H1 (cell line): ENCODE data around the gene ADARB2. TPM values are rescaled to one million over a fixed set of nuclear protein-coding genes. Genes with fewer than 3 reads are reported as not detected.

Experiments
- CTCF ChIA-PET: fragments of 300-600 bp; sonication (Branson Sonifier 250); formaldehyde crosslinking; loops from one replicate; lab custom pipeline; 2021; ENCODE audit not compliant: partially characterized antibody; lab: Charles Lee
- POLR2A ChIA-PET: fragments of 300-600 bp; sonication (Branson Sonifier 250); formaldehyde crosslinking; loops from one replicate; lab custom pipeline; 2021; ENCODE audit warnings: inconsistent platforms; ENCODE audit not compliant: partially characterized antibody; lab: Charles Lee
- DNase-seq, 2 experiments: peaks; one replicate each; pipeline versions ENCODE4 v3.0.0 to v3.0.0-alpha.2; 2010 to 2022; ENCODE audit warnings: low spot score in 2 of 2, low read depth in 1 of 2, mixed read lengths in 1 of 2
- FAIRE-seq: peaks from 2 replicates; lab custom pipeline; 2011; peaks lifted over from hg19 to GRCh38; lab: Jason Lieb, UNC
- H2AFZ ChIP-seq: 2 replicates; pipeline ENCODE4 v1.8.1; 2012; ENCODE audit warnings: low read length, inconsistent platforms
- H2AK5ac ChIP-seq: 2 replicates; pipeline ENCODE4 v1.6.1; 2013; ENCODE audit warnings: low read depth, low read length
- H2BK120ac ChIP-seq: replicated peaks from 2 replicates; pipeline ENCODE3; 2013; ENCODE audit warnings: low read depth, low read length, inconsistent platforms
- H2BK12ac ChIP-seq: 2 replicates; pipeline ENCODE4 v1.6.1; 2013; ENCODE audit warnings: low read depth, low read length
- H2BK15ac ChIP-seq: 2 replicates; pipeline ENCODE4 v1.6.1; 2013; ENCODE audit warnings: low read length
- H2BK20ac ChIP-seq: 2 replicates; pipeline ENCODE4 v1.6.1; 2013; ENCODE audit warnings: low read length
- H2BK5ac ChIP-seq: 2 replicates; pipeline ENCODE4 v1.6.1; 2013; ENCODE audit warnings: low read depth, low read length
- H3K14ac ChIP-seq: 2 replicates; pipeline ENCODE4 v1.6.1; 2013; ENCODE audit warnings: inconsistent platforms; ENCODE audit not compliant: insufficient read length
- H3K18ac ChIP-seq: 2 replicates; pipeline ENCODE4 v1.6.1; 2013; ENCODE audit warnings: low read length; ENCODE audit errors: extremely low read depth
- H3K23ac ChIP-seq: 2 replicates; pipeline ENCODE4 v1.6.1; 2013; ENCODE audit warnings: inconsistent platforms; ENCODE audit not compliant: insufficient read length
- H3K23me2 ChIP-seq: 2 replicates; pipeline ENCODE4 v1.6.1; 2013; ENCODE audit warnings: low read depth, low read length
- H3K27ac ChIP-seq: 2 replicates; pipeline ENCODE4 v1.6.1; 2011; ENCODE audit warnings: low read depth, low read length, inconsistent platforms
- H3K27me3 ChIP-seq, 4 experiments: replicated peaks in 1 of 4; 1 replicate in 1 of 4; 2 replicates in 3 of 4; pipeline versions ENCODE4 v1.6.1 to v1.8.1; 2011 to 2013; ENCODE audit warnings: low read length in 3 of 4, mild to moderate bottlenecking in 3 of 4, inconsistent platforms in 2 of 4, mixed read lengths in 2 of 4, moderate library complexity in 1 of 4; ENCODE audit not compliant: control insufficient read depth in 3 of 4, insufficient read depth in 3 of 4; ENCODE audit errors: extremely low read depth in 1 of 4
- H3K36me3 ChIP-seq, 4 experiments: 2 replicates each; pipeline versions ENCODE4 v1.6.1 to v1.8.1; 2011 to 2013; ENCODE audit warnings: mild to moderate bottlenecking in 4 of 4, low read length in 3 of 4, moderate library complexity in 2 of 4, control low read depth in 1 of 4, inconsistent platforms in 1 of 4; ENCODE audit not compliant: insufficient read depth in 4 of 4, control insufficient read depth in 2 of 4
- H3K4ac ChIP-seq: replicated peaks from 2 replicates; pipeline ENCODE3; 2013; ENCODE audit warnings: low read length, low read depth, mixed read lengths, inconsistent platforms; ENCODE audit not compliant: insufficient read length
- H3K4me1 ChIP-seq, 4 experiments: replicated peaks in 1 of 4; 1 replicate in 1 of 4; 2 replicates in 3 of 4; pipeline versions ENCODE4 v1.6.1 to v1.8.1; 2011 to 2013; ENCODE audit warnings: low read length in 3 of 4, inconsistent platforms in 2 of 4, mixed read lengths in 1 of 4; ENCODE audit not compliant: insufficient read depth in 4 of 4, control insufficient read depth in 3 of 4
- H3K4me2 ChIP-seq, 2 experiments: 2 replicates each; pipeline versions ENCODE4 v1.6.1 to v1.8.1; 2011 to 2013; ENCODE audit warnings: low read depth in 2 of 2, low read length in 2 of 2, control low read depth in 1 of 2, inconsistent platforms in 1 of 2, mild to moderate bottlenecking in 1 of 2; ENCODE audit not compliant: insufficient read depth in 1 of 2
- H3K4me3 ChIP-seq, 4 experiments: fragments of 200-600, 300-600 bp in 1 of 4; sonication (generic), shearing (Covaris generic), sonication (Bioruptor Twin) in 1 of 4; 2 replicates each; pipeline versions ENCODE4 v1.5.1 to v1.8.1; 2011 to 2016; ENCODE audit warnings: low read length in 4 of 4, low read depth in 3 of 4, control low read depth in 2 of 4, inconsistent platforms in 2 of 4, mild to moderate bottlenecking in 2 of 4, mixed read lengths in 1 of 4, moderate library complexity in 1 of 4; ENCODE audit not compliant: insufficient read depth in 2 of 4; ENCODE audit errors: extremely low read depth in 1 of 4
- H3K56ac ChIP-seq: replicated peaks from 2 replicates; pipeline ENCODE3; 2013; ENCODE audit warnings: low read depth, mild to moderate bottlenecking, mixed read lengths, low read length, inconsistent platforms; ENCODE audit not compliant: insufficient read length
- H3K79me1 ChIP-seq: 2 replicates; pipeline ENCODE4 v1.6.1; 2013; ENCODE audit warnings: low read depth, low read length, control low read depth
- H3K79me2 ChIP-seq, 2 experiments: 2 replicates each; pipeline versions ENCODE4 v1.6.1 to v1.8.1; 2012 to 2013; ENCODE audit warnings: low read length in 2 of 2, mild to moderate bottlenecking in 2 of 2, inconsistent platforms in 1 of 2; ENCODE audit not compliant: insufficient read depth in 2 of 2, control insufficient read depth in 1 of 2
- H3K9ac ChIP-seq, 4 experiments: replicated peaks in 1 of 4; 1 replicate in 1 of 4; 2 replicates in 3 of 4; pipeline versions ENCODE4 v1.6.1 to v1.8.1; 2011 to 2013; ENCODE audit warnings: low read depth in 3 of 4, low read length in 3 of 4, control low read depth in 2 of 4, mild to moderate bottlenecking in 2 of 4, moderate library complexity in 2 of 4, inconsistent platforms in 1 of 4; ENCODE audit errors: extremely low read depth in 1 of 4
- H3K9me3 ChIP-seq, 2 experiments: 2 replicates each; pipeline versions ENCODE4 v1.6.1 to v1.8.1; 2012 to 2013; ENCODE audit warnings: mild to moderate bottlenecking in 2 of 2, moderate library complexity in 2 of 2, control low read depth in 1 of 2, inconsistent platforms in 1 of 2, low read depth in 1 of 2, low read length in 1 of 2, mixed read lengths in 1 of 2; ENCODE audit not compliant: insufficient read depth in 2 of 2
- H4K20me1 ChIP-seq, 2 experiments: replicated peaks in 1 of 2; 2 replicates each; pipeline versions ENCODE3 to v1.8.1; 2011 to 2013; ENCODE audit warnings: inconsistent platforms in 2 of 2, low read length in 2 of 2, mild to moderate bottlenecking in 1 of 2; ENCODE audit not compliant: insufficient read depth in 2 of 2, control insufficient read depth in 1 of 2
- H4K5ac ChIP-seq: 2 replicates; pipeline ENCODE4 v1.6.1; 2013; ENCODE audit warnings: low read length, low read depth, mixed read lengths, inconsistent platforms; ENCODE audit not compliant: insufficient read length
- H4K8ac ChIP-seq: 2 replicates; pipeline ENCODE4 v1.8.0; 2013; ENCODE audit warnings: mild to moderate bottlenecking, moderate library complexity, low read length, inconsistent platforms; ENCODE audit not compliant: insufficient read depth; ENCODE audit errors: extremely low read depth
- H4K91ac ChIP-seq: replicated peaks from 2 replicates; pipeline ENCODE3; 2013; ENCODE audit warnings: low read length, mixed read lengths, inconsistent platforms; ENCODE audit not compliant: insufficient read length
- BACH1 ChIP-seq: IDR thresholded peaks from 2 replicates; pipeline ENCODE4 v1.6.1; 2012; ENCODE audit warnings: low read length, improper control_type of control experiment
- HDAC6 ChIP-seq: IDR thresholded peaks from one replicate; pipeline ENCODE4 v1.7.1; 2012; ENCODE audit warnings: low read depth, mild to moderate bottlenecking, inconsistent platforms, low read length, moderate library complexity
- NANOG ChIP-seq: IDR thresholded peaks from 2 replicates; pipeline ENCODE4 v1.6.1; 2011; ENCODE audit warnings: low read length, low read depth, mild to moderate bottlenecking, inconsistent platforms; ENCODE audit not compliant: insufficient read depth, poor library complexity, severe bottlenecking
- RBBP5 ChIP-seq: IDR thresholded peaks from 2 replicates; pipeline ENCODE4 v1.7.1; 2012; ENCODE audit warnings: low read depth, mild to moderate bottlenecking, inconsistent platforms, low read length, moderate library complexity, borderline replicate concordance
- SP4 ChIP-seq: IDR thresholded peaks from 2 replicates; pipeline ENCODE4 v1.6.1; 2012; ENCODE audit warnings: low read length, inconsistent platforms
- WGBS, 2 experiments: shearing (Covaris generic) in 1 of 2; methylation state at CpG; one replicate each; pipeline versions ENCODE4 v1.1.6 to v1.1.7; 2013 to 2015; ENCODE audit warnings: low lambda C conversion rate in 2 of 2, mixed read lengths in 2 of 2, inconsistent platforms in 1 of 2, low coverage in 1 of 2, missing lambda C conversion rate in 1 of 2; ENCODE audit not compliant: insufficient replicate concordance in 2 of 2, insufficient coverage in 1 of 2, insufficient read length in 1 of 2; ENCODE audit errors: extremely low coverage in 1 of 2, missing lambda C conversion rate in 1 of 2; 5-methylcytosine and 5-hydroxymethylcytosine counted together
- polyA plus RNA-seq, 7 experiments: library from polyadenylated mRNA; depleted of rRNA in 3 of 7; stranded (reverse) in 5 of 7; unstranded in 2 of 7; fragments of >200 nt in 5 of 7; fragments of 200-250 nt in 2 of 7; gene quantifications; 1 replicate in 5 of 7; 2 replicates in 1 of 7; 4 replicates in 1 of 7; pipeline versions ENCODE4 v1.2.1 to v1.2.3, GENCODE V29; 2011 to 2013; ENCODE audit warnings: missing spikeins in 2 of 7, mixed read lengths in 2 of 7
- total RNA-seq: library from RNA; stranded (reverse); fragmentation: NEBNext Ultra II Directional; extraction: Animal tissue kit (Norgen Biotek cat#: 25700); gene quantifications from 2 replicates; pipeline ENCODE4 v1.2.1, GENCODE V29; 2021

ADARB2 gene
- total and polyA plus RNA-seq, 2 of the 8 experiments (the other 6 are each of a cell fraction or from before 2014, with no cell fraction given) = 2.2 to 2.8 TPM

- DNase-seq = no peak
- Histone ChIP-seq H3K23ac (no peak overlapping the region), H4K5ac (no peak overlapping the region), H3K9me3 (no peaks in the 10 kb centered on the region), H3K79me2 (no peaks in the 10 kb centered on the region), H3K79me1 (no peaks in the 10 kb centered on the region), H3K27ac (no peak overlapping the region), H4K8ac (peak overlapping the region; percentile 26; the same call in 1 of the 2 replicates), H3K23me2 (no peaks in the 10 kb centered on the region), H2BK15ac (no peak overlapping the region), H2BK12ac (peak overlapping the region; percentile 52; the same call in 1 of the 2 replicates), H3K9ac (no peak overlapping the region), H3K56ac (no peak overlapping the region), H2BK120ac (no peak overlapping the region), H2AFZ (no peak overlapping the region), H4K91ac (no peak overlapping the region), H3K4me3 (no peak overlapping the region), H3K4me2 (no peak overlapping the region), H3K4ac (no peak overlapping the region), H3K14ac (no peak overlapping the region), H3K27me3 (no peaks in the 10 kb centered on the region), H4K20me1 (no peaks in the 10 kb centered on the region), H3K18ac (no peak overlapping the region), H2AK5ac (no peak overlapping the region), H3K36me3 (no peaks in the 10 kb centered on the region), H3K4me1 (peaks cover 4 to 19% (median 7%) of the 10 kb centered on the region in 4 experiments), H2BK5ac (no peak overlapping the region), H2BK20ac (no peak overlapping the region)
- no peak for FAIRE-seq
- POLR2A ChIA-PET = no interaction called here
- CTCF ChIA-PET = interaction anchor here (1.8 kb wide), 1 partner anchor 58 kb away, joined by 5 read pairs; no protein-coding TSS in a partner anchor
- WGBS, 2 experiments = 90% methylated on average over 46 of the region's 101 CpGs; no CpG with 5 or more reads in 1 of the 2 experiments
- TF ChIP-seq BACH1 (no peak), NANOG (no peak), SP4 (no peak), HDAC6 (no peak), RBBP5 (no peak)
Observed at GRCh38 chr10:1362589-1363445, 374.5 kb downstream of the ADARB2 start.
